ENCODE results near the gene PFKFB4. TPM values are rescaled to one million over a fixed set of nuclear protein-coding genes. Genes with fewer than 3 reads are reported as not detected.

Gene PFKFB4
- total RNA-seq, 1 donor from 2014 or later = 19.3 TPM

DNA sequence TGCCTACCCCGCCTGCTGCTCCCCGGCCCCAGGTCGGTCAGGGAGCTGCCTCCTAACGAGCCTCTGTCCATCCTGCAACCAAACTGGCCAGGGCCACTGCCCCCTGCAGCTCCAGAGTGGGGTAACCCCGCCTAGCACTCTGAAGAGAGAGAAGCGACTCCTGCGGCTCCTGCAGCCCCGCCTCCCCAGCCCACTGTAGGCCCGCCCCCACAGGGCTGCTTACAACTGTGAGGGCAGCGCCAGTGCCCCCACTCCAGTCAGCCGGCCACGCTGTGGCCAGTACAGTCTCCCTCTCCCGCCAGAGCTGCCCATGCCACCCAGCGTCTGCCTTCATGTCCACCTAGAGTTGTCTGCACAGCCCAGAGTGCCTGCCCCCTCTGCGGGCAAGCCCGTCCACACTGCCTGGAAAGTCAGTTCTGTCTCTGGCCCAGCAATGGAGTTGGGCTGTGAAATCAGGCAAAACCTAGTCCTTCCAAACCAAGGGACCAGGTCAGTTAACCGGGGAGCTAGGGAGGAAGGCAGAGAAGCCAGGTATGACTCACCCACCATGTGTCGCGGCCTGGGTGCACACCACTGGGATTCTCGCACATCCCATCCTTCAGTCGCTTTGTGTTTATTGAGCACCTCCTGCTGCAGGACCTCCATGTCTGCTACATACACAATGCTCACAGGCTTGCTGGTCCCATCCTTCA is 4.6 kb upstream of the PFKFB4 start:
- no peak for DNase-seq (ENCODE audit: low read depth)
- H3K4me3 ChIP-seq (ENCODE audit: low read depth, low read length) = peak overlapping the region; percentile 2
- TF ChIP-seq, protein P1, sequence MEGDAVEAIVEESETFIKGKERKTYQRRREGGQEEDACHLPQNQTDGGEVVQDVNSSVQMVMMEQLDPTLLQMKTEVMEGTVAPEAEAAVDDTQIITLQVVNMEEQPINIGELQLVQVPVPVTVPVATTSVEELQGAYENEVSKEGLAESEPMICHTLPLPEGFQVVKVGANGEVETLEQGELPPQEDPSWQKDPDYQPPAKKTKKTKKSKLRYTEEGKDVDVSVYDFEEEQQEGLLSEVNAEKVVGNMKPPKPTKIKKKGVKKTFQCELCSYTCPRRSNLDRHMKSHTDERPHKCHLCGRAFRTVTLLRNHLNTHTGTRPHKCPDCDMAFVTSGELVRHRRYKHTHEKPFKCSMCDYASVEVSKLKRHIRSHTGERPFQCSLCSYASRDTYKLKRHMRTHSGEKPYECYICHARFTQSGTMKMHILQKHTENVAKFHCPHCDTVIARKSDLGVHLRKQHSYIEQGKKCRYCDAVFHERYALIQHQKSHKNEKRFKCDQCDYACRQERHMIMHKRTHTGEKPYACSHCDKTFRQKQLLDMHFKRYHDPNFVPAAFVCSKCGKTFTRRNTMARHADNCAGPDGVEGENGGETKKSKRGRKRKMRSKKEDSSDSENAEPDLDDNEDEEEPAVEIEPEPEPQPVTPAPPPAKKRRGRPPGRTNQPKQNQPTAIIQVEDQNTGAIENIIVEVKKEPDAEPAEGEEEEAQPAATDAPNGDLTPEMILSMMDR (conservative IDR thresholded peaks at IDR 0.05; ENCODE audit: low read depth, low read length) = peak; percentile 23

DNA sequence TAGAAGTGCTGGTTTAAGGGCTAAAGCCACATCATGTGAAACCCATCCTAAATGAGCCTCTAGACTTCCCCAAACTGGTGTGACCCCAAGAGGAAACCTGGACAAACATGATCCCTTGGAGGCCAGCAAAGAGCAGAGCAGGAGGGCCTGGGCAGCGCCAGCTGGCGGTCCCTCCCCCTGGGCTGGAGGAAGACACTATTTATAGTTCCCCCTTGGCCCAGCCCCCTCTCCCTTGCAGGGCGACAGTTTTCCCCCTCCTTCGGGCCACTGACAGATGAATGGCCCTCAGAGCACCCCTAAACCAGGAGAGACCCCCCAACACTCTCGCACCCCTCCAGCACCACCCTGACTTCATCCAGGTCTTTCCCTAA is 4.0 kb upstream of the PFKFB4 start:
- TF ChIP-seq, protein P1 (conservative IDR thresholded peaks at IDR 0.05; ENCODE audit: low read depth, low read length) = no peak
- DNase-seq (ENCODE audit: low read depth) = no peak
- H3K4me3 ChIP-seq (ENCODE audit: low read depth, low read length) = peak overlapping the region; percentile 2

DNA sequence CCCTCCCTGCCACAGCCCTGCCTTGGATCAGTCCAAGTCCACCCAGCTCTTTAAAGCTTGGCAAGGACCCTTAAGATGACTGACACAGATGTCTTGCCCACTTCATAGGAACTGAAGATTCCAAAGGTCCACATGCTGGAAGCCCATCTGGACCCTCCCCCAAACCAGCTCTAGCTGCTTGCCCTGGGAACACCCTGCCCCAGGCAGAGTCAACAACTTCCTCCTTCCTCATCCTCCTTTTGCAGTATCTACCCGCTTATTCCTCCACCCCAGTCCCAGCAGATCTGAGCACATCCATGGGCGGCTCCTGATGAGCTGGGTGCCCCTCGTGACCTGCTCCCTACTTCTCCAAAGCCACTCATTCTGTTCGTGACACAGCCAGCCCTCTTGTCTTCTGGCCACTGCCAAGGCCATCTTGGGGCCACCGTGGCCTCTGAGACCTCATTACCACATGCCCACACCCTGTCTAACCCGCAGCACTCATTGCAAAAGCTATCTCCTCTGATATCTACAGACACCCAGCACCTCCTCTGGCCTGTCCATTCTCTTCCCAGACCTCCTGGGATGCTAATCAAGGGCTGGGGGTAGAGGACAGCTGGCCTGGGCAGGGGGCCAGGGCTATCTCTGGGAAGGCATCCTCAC is 2.0 kb upstream of the PFKFB4 start:
- no peak overlapping the region for H3K4me3 ChIP-seq (ENCODE audit: low read depth, low read length)
- TF ChIP-seq, protein P1 (conservative IDR thresholded peaks at IDR 0.05; ENCODE audit: low read depth, low read length) = no peak
- no peak for DNase-seq (ENCODE audit: low read depth)

DNA sequence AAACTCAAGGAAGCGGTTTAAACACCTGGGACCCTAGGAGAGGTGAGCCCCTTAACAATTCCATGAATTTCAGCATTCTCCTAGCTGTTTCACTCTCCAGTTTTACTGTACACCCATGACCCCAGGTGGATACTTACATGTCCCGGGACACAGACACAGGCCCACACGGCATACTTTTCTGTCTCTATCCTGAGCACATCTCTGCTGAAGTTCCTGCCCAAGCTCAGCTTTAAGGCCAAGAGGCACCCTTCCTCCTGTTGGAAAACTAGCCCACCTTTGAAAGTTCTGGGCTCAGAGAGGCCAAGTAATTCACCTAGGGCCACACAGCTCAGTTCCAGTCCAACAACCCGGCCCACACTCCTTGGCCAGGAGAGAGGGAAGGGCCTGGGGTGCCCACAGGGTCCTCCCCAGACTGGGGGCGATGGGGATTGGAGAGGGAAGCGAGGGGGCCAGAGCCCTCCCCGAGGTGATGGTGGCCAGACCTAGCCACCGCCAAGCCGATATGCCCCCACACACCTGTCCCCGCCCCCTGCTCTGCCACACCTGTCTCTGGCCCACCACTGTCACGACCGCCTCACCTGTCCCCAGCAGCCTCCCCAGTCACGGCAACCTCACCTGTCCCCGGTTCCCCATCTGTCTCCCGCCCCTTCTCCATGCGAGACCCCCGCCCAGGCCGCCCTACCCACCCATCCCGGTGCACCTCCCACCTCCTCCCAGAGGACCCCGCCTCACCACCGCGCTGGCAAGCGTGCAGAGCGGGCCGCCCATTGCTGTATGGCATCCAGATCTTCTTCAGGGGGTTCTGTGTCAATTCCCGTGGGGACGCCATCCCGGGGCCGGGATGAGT is 431 bp downstream of the PFKFB4 start:
- TF ChIP-seq, protein P1 (conservative IDR thresholded peaks at IDR 0.05; ENCODE audit: low read depth, low read length) = no peak
- H3K4me3 ChIP-seq (ENCODE audit: low read depth, low read length) = peak overlapping the region; percentile 82
- no peak for DNase-seq (ENCODE audit: low read depth)

DNA sequence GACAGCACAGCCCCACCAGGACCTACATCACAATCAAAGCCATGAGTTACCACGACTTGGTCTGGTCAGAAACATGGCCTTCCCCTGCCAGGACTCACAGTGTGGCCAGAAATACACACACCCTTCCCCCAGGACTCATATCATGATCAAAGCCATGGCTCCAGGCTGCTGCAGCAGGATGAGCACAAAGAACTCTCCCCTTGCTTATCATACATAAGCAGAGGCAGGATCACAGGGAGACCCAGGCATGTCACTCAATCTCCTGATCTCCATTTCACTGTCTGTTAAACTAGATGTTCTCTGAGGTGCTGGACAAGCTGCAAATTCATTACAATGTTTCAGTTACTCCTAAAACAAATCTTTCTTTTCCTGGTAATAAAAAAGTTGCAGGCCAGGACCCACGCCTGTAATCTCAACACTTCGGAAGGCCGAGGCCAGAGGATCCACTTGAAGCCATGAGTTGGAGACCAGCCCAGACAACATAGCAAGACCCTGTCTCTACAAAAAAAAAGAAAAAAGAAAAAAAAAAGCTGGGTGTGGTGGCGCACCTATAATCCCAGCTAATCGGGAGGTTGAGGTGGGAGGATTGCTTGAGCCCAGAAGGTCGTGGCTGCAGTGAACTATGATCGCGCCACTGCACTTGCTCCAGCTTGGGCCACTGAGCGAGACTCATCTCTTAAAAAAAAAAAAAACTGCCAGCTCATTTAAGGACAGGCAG is 1.2 kb downstream of the PFKFB4 start:
- TF ChIP-seq, protein P1 (conservative IDR thresholded peaks at IDR 0.05; ENCODE audit: low read depth, low read length) = no peak
- peak overlapping the region; percentile 82 for H3K4me3 ChIP-seq (ENCODE audit: low read depth, low read length)
- DNase-seq (ENCODE audit: low read depth) = no peak

DNA sequence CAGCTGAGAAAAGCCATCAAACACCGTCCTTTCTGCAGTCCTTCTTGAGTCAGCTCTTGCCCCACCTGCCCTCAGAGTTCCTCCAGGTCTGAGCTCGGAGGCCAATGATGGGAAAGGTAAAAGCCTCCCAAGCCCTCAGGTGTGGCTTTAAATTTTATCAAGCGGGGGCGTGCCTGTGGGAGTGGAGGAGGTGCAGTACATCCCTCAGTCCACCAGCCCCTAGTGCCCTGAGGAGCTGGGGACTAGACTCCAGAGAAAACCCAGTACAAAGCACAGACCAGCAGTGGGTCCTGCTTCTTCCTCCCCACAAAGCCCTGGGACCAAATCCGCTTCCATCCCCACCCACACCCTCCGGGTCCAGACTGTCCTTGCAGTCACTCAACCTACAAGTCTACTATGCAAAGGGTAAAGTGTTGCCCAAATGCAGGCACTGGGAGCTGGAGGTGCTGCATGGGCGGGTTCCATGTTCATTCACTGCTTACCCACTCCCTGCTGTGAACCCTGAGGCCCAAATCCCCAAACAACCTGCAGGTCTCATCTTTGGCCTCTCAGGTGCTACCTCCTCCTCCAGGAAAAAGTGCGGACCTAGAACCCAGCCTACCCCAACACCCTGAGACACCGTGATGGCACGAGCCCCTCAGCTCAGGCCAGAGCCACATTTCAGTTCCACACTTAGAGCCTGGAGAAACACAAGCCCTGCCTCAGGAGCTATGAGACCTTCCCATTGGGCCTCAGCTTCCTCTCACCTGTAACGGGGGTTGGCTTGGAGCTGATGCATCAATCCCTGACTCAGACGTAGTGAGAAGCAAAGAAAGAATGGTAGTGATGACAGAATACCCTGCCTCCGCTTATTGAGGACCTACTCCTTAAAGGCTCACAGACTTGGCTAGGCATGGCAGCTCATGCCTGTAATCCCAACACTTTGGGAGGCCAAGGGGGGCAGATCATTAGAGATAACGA is 2.4 kb downstream of the PFKFB4 start:
- DNase-seq (ENCODE audit: low read depth) = no peak
- TF ChIP-seq, protein P1 (conservative IDR thresholded peaks at IDR 0.05; ENCODE audit: low read depth, low read length) = no peak
- H3K4me3 ChIP-seq (ENCODE audit: low read depth, low read length) = no peak overlapping the region
